Gastrocnemius medialis (tissue), 4 donors: ENCODE measurements around the gene UNC5B. TPM values are rescaled to one million over a fixed set of nuclear protein-coding genes. Genes with fewer than 3 reads are reported as not detected.

Experiments
- ATAC-seq, 2 donors: fragments of 150-250 bp; one replicate each; pipeline ENCODE4 v1.9.1; 2016
- DNase-seq, 2 donors: peaks; one replicate each; pipeline ENCODE4 v3.0.0-alpha.2; 2019
- H3K27ac ChIP-seq, 4 donors: fragments of 200-600 bp; sonication (generic); 1 replicate in 1 of 4; 2 replicates in 3 of 4; pipeline ENCODE4 v1.5.1; 2016 to 2018; ENCODE audit warnings: mild to moderate bottlenecking in 2 of 4, moderate library complexity in 1 of 4
- H3K27me3 ChIP-seq, 3 donors: fragments of 200-600 bp; sonication (generic) in 2 of 3; 1 replicate in 1 of 3; 2 replicates in 2 of 3; pipeline versions ENCODE4 v1.5.1 to v1.6.0; 2016 to 2019; ENCODE audit warnings: mild to moderate bottlenecking in 1 of 3, moderate library complexity in 1 of 3
- H3K36me3 ChIP-seq, 2 donors: fragments of 200-600 bp; sonication (generic) in 1 of 2; one replicate each; pipeline ENCODE4 v1.5.1; 2017 to 2018
- H3K4me1 ChIP-seq, 2 donors: fragments of 200-600 bp; sonication (generic) in 1 of 2; one replicate each; pipeline ENCODE4 v1.5.1; 2016 to 2017; ENCODE audit warnings: mild to moderate bottlenecking in 2 of 2
- H3K4me3 ChIP-seq, 4 donors: fragments of 200-600 bp; sonication (generic) in 3 of 4; 1 replicate in 1 of 4; 2 replicates in 3 of 4; pipeline ENCODE4 v1.5.1; 2016 to 2019; ENCODE audit warnings: mild to moderate bottlenecking in 2 of 4
- H3K9me3 ChIP-seq, 3 donors: fragments of 200-600 bp; sonication (generic) in 2 of 3; 1 replicate in 1 of 3; 2 replicates in 2 of 3; pipeline ENCODE4 v1.5.1; 2016 to 2019
- POLR2A ChIP-seq, 2 donors: fragments of 450-650 bp; IDR thresholded peaks; one replicate each; pipeline ENCODE4 v1.6.1; 2017; ENCODE audit warnings: antibody characterized with exemption in 2 of 2, mild to moderate bottlenecking in 2 of 2, moderate library complexity in 2 of 2
- in situ Hi-C, 4 donors: fragments of 200-750 bp; cut with MboI; loops; one replicate each; pipeline versions ENCODE4 v1.15.0 to v1.8.0; 2017; ENCODE audit warnings: low sequenced_read_pairs in 4 of 4
- intact Hi-C: fragments of 100-400 bp; cut with DNase I; formaldehyde crosslinking; loops from one replicate; pipeline ENCODE4 v1.15.1; 2023; ENCODE audit warnings: low total_unique reads
- total RNA-seq, 4 donors: library from RNA; depleted of rRNA; stranded (reverse); fragments of >200 nt; gene quantifications; one replicate each; pipeline versions ENCODE4 v1.1.0 to v1.2.3, GENCODE V29; 2016
- TF ChIP-seq, protein P1 (sequence below), 5 experiments: fragments of 450-650 bp in 3 of 5; fragments of 200-600 bp in 2 of 5; sonication (generic) in 2 of 5; IDR thresholded peaks in 4 of 5; conservative IDR thresholded peaks in 1 of 5; 1 replicate in 4 of 5; 2 replicates in 1 of 5; pipeline ENCODE4 v1.5.1; 2016 to 2019; ENCODE audit warnings: antibody characterized with exemption in 5 of 5, mild to moderate bottlenecking in 3 of 5, moderate library complexity in 3 of 5

UNC5B gene
- total RNA-seq, 4 donors from 2014 or later: 0.65 to 1.2 (median 0.90) TPM

DNA sequence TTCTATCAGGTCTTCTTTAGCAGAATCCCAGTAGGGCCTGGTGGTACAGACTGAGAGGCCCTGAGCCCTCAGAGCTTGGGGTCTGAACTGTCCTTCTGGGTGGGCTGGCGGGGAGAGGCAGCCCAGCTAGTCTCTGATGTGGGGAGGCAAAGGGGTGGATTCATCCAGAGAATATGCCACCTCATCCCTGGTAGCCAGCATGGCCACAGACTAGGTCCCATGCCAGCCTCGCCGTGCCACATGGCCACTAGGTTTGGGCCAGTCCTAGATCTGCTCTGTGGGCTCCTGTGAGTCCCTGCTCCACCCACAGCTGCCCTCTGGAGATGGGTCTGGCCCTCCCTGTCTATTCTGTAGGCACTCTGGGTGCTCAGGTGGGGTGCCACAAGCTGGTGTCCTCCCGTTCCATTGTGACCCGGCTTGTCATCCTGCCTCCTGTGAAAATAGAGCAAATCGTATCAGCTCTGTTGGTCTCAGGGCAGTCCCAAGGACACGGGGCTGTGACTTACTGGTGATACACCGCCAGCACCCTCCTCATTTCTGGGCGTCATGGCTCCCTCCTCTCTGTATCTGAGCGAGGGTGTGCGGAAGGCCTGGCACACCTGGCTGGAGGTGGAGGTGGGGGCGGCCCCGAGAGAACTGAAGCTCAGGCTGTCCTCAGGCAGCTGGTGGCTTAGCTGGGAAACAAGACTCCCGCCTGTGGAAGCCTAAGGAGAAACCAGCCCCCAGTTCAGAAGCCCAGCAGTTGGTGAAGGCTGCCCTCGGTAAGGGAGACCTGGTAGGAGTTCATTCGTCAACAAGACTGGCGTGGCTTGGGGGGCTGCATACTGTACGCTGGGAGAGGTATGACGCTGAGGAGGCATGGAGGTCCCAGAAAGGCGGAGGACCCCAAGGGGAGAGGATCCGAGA, 33.3 kb downstream of the UNC5B start:
- Histone ChIP-seq H3K9me3 (no peaks in the 10 kb centered on the region), H3K27me3 (no peaks in the 10 kb centered on the region)
- intact Hi-C loops: no loop called here

DNA sequence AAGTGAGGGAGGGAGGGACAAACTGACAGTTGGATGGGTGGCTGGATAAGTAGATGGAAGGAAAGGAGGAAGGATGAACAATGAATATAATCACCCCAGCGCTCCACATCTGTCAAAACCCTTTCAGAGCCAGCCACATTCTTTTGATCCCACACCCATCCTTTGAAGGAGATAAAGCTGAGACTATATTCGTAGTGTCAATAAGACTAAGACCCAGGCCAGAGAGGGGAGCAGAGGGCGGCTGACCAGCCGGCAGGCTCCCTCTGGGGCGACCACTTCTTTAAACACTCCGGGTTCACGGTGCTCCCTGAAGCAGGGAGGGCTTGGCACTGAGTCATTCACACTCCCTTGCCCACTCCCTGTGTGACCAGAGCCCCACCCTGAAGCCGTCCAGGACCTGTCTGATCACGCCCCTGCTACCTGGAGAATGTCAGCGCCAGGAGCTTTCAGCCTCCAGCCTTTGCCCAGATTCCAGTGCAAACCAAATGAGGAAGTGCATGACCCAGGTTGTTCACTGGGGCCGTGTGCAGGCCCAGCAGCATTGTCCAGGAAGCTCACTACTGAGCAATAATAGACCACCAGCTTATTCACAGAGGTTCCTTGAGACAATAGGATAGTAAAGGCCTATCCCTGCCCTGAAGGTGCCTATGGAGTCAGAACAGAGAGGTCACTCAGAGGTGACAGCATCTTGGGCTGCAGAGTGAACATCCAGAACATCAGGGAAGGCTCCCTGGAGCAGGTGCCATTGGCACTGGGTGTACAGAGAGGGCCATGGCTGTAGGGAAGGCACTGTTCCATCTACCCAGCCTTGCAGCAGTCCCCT, 34.4 kb downstream of the UNC5B start:
- TF ChIP-seq POLR2A (IDR thresholded peaks at IDR 0.05): no peak
- TF ChIP-seq, protein P1, sequence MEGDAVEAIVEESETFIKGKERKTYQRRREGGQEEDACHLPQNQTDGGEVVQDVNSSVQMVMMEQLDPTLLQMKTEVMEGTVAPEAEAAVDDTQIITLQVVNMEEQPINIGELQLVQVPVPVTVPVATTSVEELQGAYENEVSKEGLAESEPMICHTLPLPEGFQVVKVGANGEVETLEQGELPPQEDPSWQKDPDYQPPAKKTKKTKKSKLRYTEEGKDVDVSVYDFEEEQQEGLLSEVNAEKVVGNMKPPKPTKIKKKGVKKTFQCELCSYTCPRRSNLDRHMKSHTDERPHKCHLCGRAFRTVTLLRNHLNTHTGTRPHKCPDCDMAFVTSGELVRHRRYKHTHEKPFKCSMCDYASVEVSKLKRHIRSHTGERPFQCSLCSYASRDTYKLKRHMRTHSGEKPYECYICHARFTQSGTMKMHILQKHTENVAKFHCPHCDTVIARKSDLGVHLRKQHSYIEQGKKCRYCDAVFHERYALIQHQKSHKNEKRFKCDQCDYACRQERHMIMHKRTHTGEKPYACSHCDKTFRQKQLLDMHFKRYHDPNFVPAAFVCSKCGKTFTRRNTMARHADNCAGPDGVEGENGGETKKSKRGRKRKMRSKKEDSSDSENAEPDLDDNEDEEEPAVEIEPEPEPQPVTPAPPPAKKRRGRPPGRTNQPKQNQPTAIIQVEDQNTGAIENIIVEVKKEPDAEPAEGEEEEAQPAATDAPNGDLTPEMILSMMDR (IDR thresholded peaks at IDR 0.05 in 4 of 5, conservative IDR thresholded peaks at IDR 0.05 in 1 of 5): no peak
- Histone ChIP-seq H3K9me3 (no peaks in the 10 kb centered on the region), H3K27ac (no peak overlapping the region), H3K27me3 (no peaks in the 10 kb centered on the region), H3K4me1 (peaks cover 26 to 36% of the 10 kb centered on the region in 2 donors), H3K36me3 (no peaks in the 10 kb centered on the region), H3K4me3 (no peak overlapping the region)
- intact Hi-C loops (no loop called here), in situ Hi-C loops (no loop called here)
- ATAC-seq (no peak), DNase-seq (no peak)

More for the DNA sequence above, 33.3 kb downstream of the UNC5B start:
- H3K4me1 ChIP-seq: peaks cover 26 to 47% of the 10 kb centered on the region in 2 donors
- no peak for DNase-seq
- no peak overlapping the region for H3K4me3 ChIP-seq
- no peak for ATAC-seq
- no peaks in the 10 kb centered on the region for H3K36me3 ChIP-seq
- TF ChIP-seq, protein P1 (IDR thresholded peaks at IDR 0.05 in 4 of 5, conservative IDR thresholded peaks at IDR 0.05 in 1 of 5): no peak
- no peak for TF ChIP-seq POLR2A (IDR thresholded peaks at IDR 0.05)
- peak overlapping the region in 3 of 4 donors; percentile 10 to 21 (median 14) for H3K27ac ChIP-seq
- in situ Hi-C loops: no loop called here

GRCh38 chr10:71247414-71247705, 35.0 kb downstream of the UNC5B start:
- H3K36me3 ChIP-seq: no peaks in the 10 kb centered on the region
- H3K4me1 ChIP-seq: peaks cover 20 to 34% of the 10 kb centered on the region in 2 donors
- H3K4me3 ChIP-seq: no peak overlapping the region
- no peaks in the 10 kb centered on the region for H3K9me3 ChIP-seq
- no peak for ATAC-seq
- no peak for TF ChIP-seq POLR2A (IDR thresholded peaks at IDR 0.05)
- TF ChIP-seq, protein P1 (IDR thresholded peaks at IDR 0.05 in 4 of 5, conservative IDR thresholded peaks at IDR 0.05 in 1 of 5): no peak
- no peak for DNase-seq
- H3K27me3 ChIP-seq: no peaks in the 10 kb centered on the region
- H3K27ac ChIP-seq: no peak overlapping the region
- intact Hi-C loops (no loop called here), in situ Hi-C loops (no loop called here)

GRCh38 chr10:71247804-71248203, 35.4 kb downstream of the UNC5B start:
- Histone ChIP-seq H3K9me3 (no peaks in the 10 kb centered on the region), H3K36me3 (no peaks in the 10 kb centered on the region), H3K4me3 (no peak overlapping the region), H3K27me3 (no peaks in the 10 kb centered on the region), H3K4me1 (peaks cover 18 to 31% of the 10 kb centered on the region in 2 donors), H3K27ac (no peak overlapping the region)
- intact Hi-C loops (no loop called here), in situ Hi-C loops (no loop called here)
- ATAC-seq (no peak), DNase-seq (no peak)
- TF ChIP-seq, protein P1 (IDR thresholded peaks at IDR 0.05 in 4 of 5, conservative IDR thresholded peaks at IDR 0.05 in 1 of 5): no peak
- no peak for TF ChIP-seq POLR2A (IDR thresholded peaks at IDR 0.05)
